Mesothelial cell of epicardium (in vitro differentiated cells): ENCODE data around the gene VAV3. TPM values are rescaled to one million over a fixed set of nuclear protein-coding genes. Genes with fewer than 3 reads are reported as not detected.

ENCODE experiments used
- DNase-seq, 2 experiments: peaks; one replicate each; pipeline ENCODE4 v3.0.0; 2021; ENCODE audit warnings: low spot score in 2 of 2; ENCODE audit not compliant: unreplicated experiment in 2 of 2
- H3K27ac Mint-ChIP-seq: 2 replicates; pipeline ENCODE4 v1.8.0; 2021; ENCODE audit warnings: mixed read lengths
- H3K27me3 Mint-ChIP-seq: 2 replicates; pipeline ENCODE4 v1.8.0; 2021; ENCODE audit warnings: low read depth, mixed read lengths
- H3K36me3 Mint-ChIP-seq: 2 replicates; pipeline ENCODE4 v1.8.0; 2021; ENCODE audit warnings: mixed read lengths
- H3K4me1 Mint-ChIP-seq: 2 replicates; pipeline ENCODE4 v1.8.0; 2021; ENCODE audit warnings: mixed read lengths
- H3K4me3 Mint-ChIP-seq: 2 replicates; pipeline ENCODE4 v1.8.0; 2021; ENCODE audit warnings: mild to moderate bottlenecking, moderate library complexity, mixed read lengths
- H3K9me3 Mint-ChIP-seq: 2 replicates; pipeline ENCODE4 v1.8.0; 2021; ENCODE audit warnings: mixed read lengths
- total RNA-seq: library from RNA; stranded (reverse); gene quantifications from 3 replicates; pipeline ENCODE4 v1.2.1, GENCODE V29; 2021
- TF ChIP-seq, protein P1 (sequence below): fragments of 200-600 bp; sonication (generic); IDR thresholded peaks from one replicate; pipeline ENCODE4 v1.5.0; 2021; ENCODE audit warnings: antibody characterized with exemption; ENCODE audit not compliant: unreplicated experiment

The VAV3 gene
- total RNA-seq, 1 donor from 2014 or later = 3.2 TPM

DNA sequence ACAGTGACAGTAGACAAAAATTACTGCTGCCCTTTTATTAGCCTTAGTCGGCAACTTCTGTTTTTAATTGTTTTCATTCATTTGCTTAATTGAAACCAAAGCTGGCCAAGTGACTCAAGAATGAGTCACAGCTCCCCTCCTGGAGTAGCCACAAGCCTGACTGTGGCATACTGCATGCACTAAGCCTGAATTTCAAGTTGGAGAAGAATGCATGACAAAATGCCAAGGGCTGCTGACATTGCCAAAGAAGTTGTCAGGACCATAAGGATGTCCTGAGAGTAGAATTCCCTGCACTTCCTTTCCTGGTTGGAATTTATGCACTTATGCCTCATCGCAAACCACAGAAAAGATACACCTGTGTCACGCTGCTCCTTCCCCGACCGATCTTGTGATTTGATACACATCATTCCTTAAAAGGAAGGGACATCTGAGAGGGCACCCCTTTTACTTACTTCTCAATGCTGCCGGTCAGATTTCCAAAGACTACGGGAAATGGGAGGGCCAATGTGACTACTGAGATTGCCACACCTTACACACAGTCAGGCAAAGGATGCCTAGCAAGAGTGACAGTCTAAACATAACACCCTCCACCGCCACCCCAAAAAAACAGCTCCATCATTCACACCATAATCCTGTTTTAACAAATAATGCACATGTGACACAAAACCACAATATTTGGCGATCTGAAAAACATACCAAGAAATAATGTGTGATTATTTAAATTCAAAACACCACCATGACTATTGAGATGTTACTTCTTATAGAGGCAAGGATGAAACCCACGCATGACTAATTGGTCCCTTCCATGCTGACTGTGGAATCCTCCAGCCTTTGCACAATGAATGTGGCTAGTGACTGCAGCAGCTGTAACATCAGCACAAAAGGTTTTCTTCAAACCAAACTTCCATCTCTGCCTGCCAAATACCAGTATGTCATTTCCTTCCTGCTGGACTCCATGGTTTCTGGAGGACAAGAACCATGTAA lies 28.2 kb downstream of the VAV3 start:
- Mint-ChIP-seq H3K9me3 (peaks cover 4% of the 10 kb centered on the region), H3K4me3 (no peak overlapping the region), H3K27ac (no peak overlapping the region), H3K36me3 (no peaks in the 10 kb centered on the region), H3K4me1 (peaks cover 12% of the 10 kb centered on the region), H3K27me3 (peaks cover 23% of the 10 kb centered on the region)
- TF ChIP-seq, protein P1, sequence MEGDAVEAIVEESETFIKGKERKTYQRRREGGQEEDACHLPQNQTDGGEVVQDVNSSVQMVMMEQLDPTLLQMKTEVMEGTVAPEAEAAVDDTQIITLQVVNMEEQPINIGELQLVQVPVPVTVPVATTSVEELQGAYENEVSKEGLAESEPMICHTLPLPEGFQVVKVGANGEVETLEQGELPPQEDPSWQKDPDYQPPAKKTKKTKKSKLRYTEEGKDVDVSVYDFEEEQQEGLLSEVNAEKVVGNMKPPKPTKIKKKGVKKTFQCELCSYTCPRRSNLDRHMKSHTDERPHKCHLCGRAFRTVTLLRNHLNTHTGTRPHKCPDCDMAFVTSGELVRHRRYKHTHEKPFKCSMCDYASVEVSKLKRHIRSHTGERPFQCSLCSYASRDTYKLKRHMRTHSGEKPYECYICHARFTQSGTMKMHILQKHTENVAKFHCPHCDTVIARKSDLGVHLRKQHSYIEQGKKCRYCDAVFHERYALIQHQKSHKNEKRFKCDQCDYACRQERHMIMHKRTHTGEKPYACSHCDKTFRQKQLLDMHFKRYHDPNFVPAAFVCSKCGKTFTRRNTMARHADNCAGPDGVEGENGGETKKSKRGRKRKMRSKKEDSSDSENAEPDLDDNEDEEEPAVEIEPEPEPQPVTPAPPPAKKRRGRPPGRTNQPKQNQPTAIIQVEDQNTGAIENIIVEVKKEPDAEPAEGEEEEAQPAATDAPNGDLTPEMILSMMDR = no peak
- no peak for DNase-seq

- Mint-ChIP-seq H3K27me3 (peaks cover 22% of the 10 kb centered on the region), H3K27ac (no peak overlapping the region), H3K9me3 (peaks cover 4% of the 10 kb centered on the region), H3K4me3 (no peak overlapping the region), H3K36me3 (no peaks in the 10 kb centered on the region), H3K4me1 (peaks cover 12% of the 10 kb centered on the region)
- TF ChIP-seq, protein P1 = no peak
- DNase-seq = no peak
Measured at GRCh38 chr1:107935396-107936064, 29.4 kb downstream of the VAV3 start.

- Mint-ChIP-seq H3K36me3 (no peaks in the 10 kb centered on the region), H3K4me1 (peaks cover 12% of the 10 kb centered on the region), H3K27ac (no peak overlapping the region), H3K9me3 (peaks cover 4% of the 10 kb centered on the region), H3K4me3 (no peak overlapping the region), H3K27me3 (peaks cover 19% of the 10 kb centered on the region)
- TF ChIP-seq, protein P1 = no peak
- DNase-seq = no peak
Measured at GRCh38 chr1:107934578-107934977, 30.4 kb downstream of the VAV3 start.

- H3K4me3 Mint-ChIP-seq = no peak overlapping the region
- DNase-seq = no peak
- H3K36me3 Mint-ChIP-seq = no peaks in the 10 kb centered on the region
- no peak overlapping the region for H3K27ac Mint-ChIP-seq
- H3K9me3 Mint-ChIP-seq = no peaks in the 10 kb centered on the region
- peaks cover 14% of the 10 kb centered on the region for H3K27me3 Mint-ChIP-seq
- peaks cover 12% of the 10 kb centered on the region for H3K4me1 Mint-ChIP-seq
- TF ChIP-seq, protein P1 = no peak
Measured at GRCh38 chr1:107933736-107934135, 31.2 kb downstream of the VAV3 start.

DNA sequence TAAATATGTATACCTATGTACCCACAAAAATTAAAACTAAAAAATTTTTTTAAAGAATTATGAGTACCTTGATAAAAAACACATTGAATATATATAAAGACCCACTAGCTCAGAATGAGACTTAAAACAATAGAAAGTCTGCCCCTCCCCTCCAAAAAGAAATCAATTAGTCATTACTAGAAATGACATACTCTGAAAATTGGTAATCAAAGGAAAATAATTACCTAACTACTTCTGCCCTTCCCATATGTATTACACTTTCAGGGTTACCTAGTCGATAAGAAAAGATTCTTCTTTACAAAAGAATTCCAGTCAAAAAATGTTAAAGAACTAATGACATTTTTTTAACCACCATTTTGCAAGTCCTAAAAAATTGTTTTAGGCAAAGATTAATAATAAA lies 34.7 kb downstream of the VAV3 start:
- Mint-ChIP-seq H3K9me3 (no peaks in the 10 kb centered on the region), H3K27me3 (peaks cover under 1% of the 10 kb centered on the region)
- no peak for DNase-seq

More for the DNA sequence above, 34.7 kb downstream of the VAV3 start:
- no peak overlapping the region for H3K27ac Mint-ChIP-seq
- H3K4me3 Mint-ChIP-seq = no peak overlapping the region
- TF ChIP-seq, protein P1 = no peak
- no peaks in the 10 kb centered on the region for H3K4me1 Mint-ChIP-seq
- no peaks in the 10 kb centered on the region for H3K36me3 Mint-ChIP-seq
